Naive B cell (primary cell): ENCODE results near the gene WDR7. TPM values are rescaled to one million over a fixed set of nuclear protein-coding genes. Genes with fewer than 3 reads are reported as not detected.

ENCODE experiments used
- ATAC-seq, 2 donors: fragments of 150-1000 bp; cut with Tn5 transposase; 2 replicates each; pipeline ENCODE4 v1.10.0; 2021; ENCODE audit warnings: low read depth in 2 of 2, mild to moderate bottlenecking in 2 of 2, moderate library complexity in 2 of 2
- DNase-seq: peaks from one replicate; pipeline ENCODE4 v3.0.0; 2022
- H3K27ac Mint-ChIP-seq, 6 donors: one replicate each; pipeline ENCODE4 v1.8.0; 2020 to 2022; ENCODE audit warnings: mild to moderate bottlenecking in 6 of 6, mixed read lengths in 6 of 6, moderate library complexity in 5 of 6, inconsistent platforms in 2 of 6
- H3K27me3 Mint-ChIP-seq, 3 donors: one replicate each; pipeline ENCODE4 v1.8.0; 2021 to 2022; ENCODE audit warnings: mixed read lengths in 3 of 3, mild to moderate bottlenecking in 1 of 3
- H3K36me3 Mint-ChIP-seq, 2 donors: one replicate each; pipeline ENCODE4 v1.8.0; 2020 to 2022; ENCODE audit warnings: mixed read lengths in 2 of 2, inconsistent platforms in 1 of 2, mild to moderate bottlenecking in 1 of 2
- H3K4me1 Mint-ChIP-seq, 3 donors: one replicate each; pipeline ENCODE4 v1.8.0; 2020 to 2022; ENCODE audit warnings: mixed read lengths in 3 of 3, inconsistent platforms in 1 of 3, mild to moderate bottlenecking in 1 of 3, moderate library complexity in 1 of 3
- H3K4me3 Mint-ChIP-seq, 8 donors: one replicate each; pipeline ENCODE4 v1.8.0; 2020 to 2022; ENCODE audit warnings: mild to moderate bottlenecking in 8 of 8, mixed read lengths in 8 of 8, moderate library complexity in 8 of 8, inconsistent platforms in 2 of 8
- H3K9me3 Mint-ChIP-seq, 7 donors: one replicate each; pipeline ENCODE4 v1.8.0; 2020 to 2022; ENCODE audit warnings: mixed read lengths in 7 of 7, mild to moderate bottlenecking in 5 of 7, inconsistent platforms in 2 of 7, moderate library complexity in 1 of 7
- polyA plus RNA-seq, 6 donors: library from polyadenylated mRNA; unstranded; fragments of 300-500 nt; fragmentation: Illumina TruSeq; gene quantifications; one replicate each; pipeline ENCODE4 v1.2.3, GENCODE V29; 2021; ENCODE audit warnings: low read depth in 6 of 6

WDR7 gene
- polyA plus RNA-seq, 6 donors from 2014 or later, result 14.7 to 24.7 (median 21.6) TPM

DNA sequence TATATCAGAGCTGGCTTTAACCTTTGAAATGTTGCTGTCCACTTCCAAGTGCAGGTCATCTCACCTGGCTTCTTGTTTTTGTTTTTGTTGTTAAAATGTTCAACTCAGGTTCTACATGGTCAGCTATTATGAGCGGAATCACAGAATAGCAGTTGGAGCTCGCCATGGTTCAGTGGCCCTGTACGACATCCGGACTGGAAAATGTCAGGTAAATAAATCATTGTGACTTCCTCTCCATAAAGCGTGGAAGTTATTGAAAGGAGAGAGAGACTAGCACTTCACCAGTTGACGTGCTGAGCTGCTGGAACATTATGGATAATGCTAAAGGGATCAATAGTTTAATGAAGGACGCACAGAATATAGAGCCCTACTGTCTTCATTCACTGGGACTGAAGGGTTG, 311.2 kb downstream of the WDR7 start:
- DNase-seq (no peak), ATAC-seq (no peak)
- H3K4me3 Mint-ChIP-seq, result no peak overlapping the region
- no peaks in the 10 kb centered on the region for H3K4me1 Mint-ChIP-seq
- no peak overlapping the region for H3K27ac Mint-ChIP-seq
- peaks cover 12 to 34% of the 10 kb centered on the region in 2 donors for H3K36me3 Mint-ChIP-seq
- no peaks in the 10 kb centered on the region for H3K9me3 Mint-ChIP-seq
- no peaks in the 10 kb centered on the region for H3K27me3 Mint-ChIP-seq

DNA sequence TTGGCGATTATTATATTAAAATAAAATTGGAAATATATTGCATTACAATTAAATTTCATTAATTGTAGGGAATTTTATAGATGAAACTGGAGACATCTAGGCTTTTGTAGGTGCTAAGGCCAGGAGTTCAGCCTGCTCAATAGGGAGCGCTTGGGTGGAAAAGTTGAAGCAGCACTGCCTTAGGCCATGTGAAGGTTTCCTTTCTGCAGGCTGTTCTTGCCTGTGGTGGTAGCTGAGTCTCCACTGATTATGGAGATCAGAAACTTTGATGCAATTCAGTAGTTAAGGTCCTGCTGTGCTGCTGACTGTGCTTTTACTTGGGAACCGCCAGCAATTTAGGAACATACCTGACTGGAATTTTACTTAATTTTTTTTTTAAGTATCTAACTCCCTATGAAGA, 315.9 kb downstream of the WDR7 start:
- Mint-ChIP-seq H3K9me3 (no peaks in the 10 kb centered on the region), H3K4me3 (no peak overlapping the region), H3K4me1 (no peaks in the 10 kb centered on the region), H3K27ac (no peak overlapping the region), H3K36me3 (peaks cover 12 to 41% of the 10 kb centered on the region in 2 donors), H3K27me3 (no peaks in the 10 kb centered on the region)
- DNase-seq (no peak), ATAC-seq (no peak)

DNA sequence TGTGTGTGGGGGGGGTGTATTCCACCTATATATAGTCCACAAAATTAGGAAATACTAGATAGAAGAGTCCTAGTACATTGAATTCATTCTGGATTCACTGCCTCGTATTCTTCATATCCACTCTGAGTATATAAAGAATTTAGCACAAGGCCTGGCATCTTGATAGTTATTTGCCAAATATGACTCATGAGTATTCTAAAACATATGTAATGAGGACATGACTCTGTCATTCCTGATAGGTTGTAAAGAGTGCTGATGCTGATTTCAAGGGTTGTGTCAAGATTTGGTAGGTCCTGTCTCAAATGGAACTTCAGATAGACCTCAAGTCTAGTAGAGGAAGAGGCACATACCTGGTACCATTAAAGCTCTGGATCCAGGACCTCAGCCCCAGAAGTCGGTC, 322.3 kb downstream of the WDR7 start:
- Mint-ChIP-seq H3K36me3 (peaks cover 0 to 12% of the 10 kb centered on the region in 2 donors), H3K27ac (no peak overlapping the region), H3K27me3 (no peaks in the 10 kb centered on the region), H3K4me1 (no peaks in the 10 kb centered on the region), H3K4me3 (no peak overlapping the region), H3K9me3 (no peaks in the 10 kb centered on the region)
- ATAC-seq (no peak), DNase-seq (no peak)

- DNase-seq (no peak), ATAC-seq (no peak)
- no peaks in the 10 kb centered on the region for H3K9me3 Mint-ChIP-seq
- peak overlapping the region in 1 of 6 donors; percentile 19 for H3K27ac Mint-ChIP-seq
- H3K27me3 Mint-ChIP-seq, result no peaks in the 10 kb centered on the region
- H3K4me1 Mint-ChIP-seq, result no peaks in the 10 kb centered on the region
- no peak overlapping the region for H3K4me3 Mint-ChIP-seq
- H3K36me3 Mint-ChIP-seq, result peaks cover 0 to 14% of the 10 kb centered on the region in 2 donors
Observed at GRCh38 chr18:56974141-56974540, 323.0 kb downstream of the WDR7 start.

DNA sequence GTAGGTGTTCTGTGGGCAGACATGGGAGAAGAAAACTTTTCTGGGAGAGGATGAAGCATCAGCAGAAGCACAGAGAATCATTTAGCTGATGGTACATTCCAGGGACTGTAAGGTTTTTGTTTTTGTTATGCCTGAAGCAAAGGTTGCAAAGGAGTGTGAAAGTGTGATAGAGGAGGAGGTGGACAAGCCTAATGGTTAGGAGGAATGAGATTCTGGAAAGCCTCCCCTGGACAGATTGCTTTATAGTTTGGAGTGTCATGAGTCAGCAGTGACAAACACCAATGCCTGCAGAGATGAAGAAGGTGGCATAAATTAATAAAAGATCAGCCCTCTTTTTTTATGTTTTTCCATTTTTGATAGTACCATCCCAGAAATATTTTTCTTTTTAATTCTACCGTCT, 324.1 kb downstream of the WDR7 start:
- Mint-ChIP-seq H3K27ac (no peak overlapping the region), H3K27me3 (no peaks in the 10 kb centered on the region), H3K36me3 (peaks cover 2 to 19% of the 10 kb centered on the region in 2 donors), H3K9me3 (no peaks in the 10 kb centered on the region), H3K4me3 (no peak overlapping the region), H3K4me1 (no peaks in the 10 kb centered on the region)
- ATAC-seq (no peak), DNase-seq (no peak)

DNA sequence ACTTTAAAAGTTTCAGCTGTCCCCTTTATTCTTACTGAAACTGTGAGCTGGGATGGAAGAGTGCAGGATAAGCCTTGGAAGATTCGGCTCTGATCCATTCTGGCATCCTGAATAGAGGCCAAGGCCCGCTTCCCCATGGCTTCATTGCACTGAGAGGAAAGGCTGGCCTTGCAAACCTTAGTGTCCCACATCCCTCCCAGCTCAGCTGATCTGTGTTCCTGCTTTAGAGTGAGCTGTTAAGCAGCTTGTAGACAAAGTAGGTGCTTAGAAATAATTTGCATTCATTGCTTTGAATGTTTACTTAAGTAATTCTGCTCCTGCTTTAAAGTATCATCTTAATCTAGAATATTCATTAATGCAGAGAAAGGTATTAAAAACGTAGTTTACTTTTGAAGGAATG, 326.1 kb downstream of the WDR7 start:
- H3K27me3 Mint-ChIP-seq, result no peaks in the 10 kb centered on the region
- DNase-seq (no peak), ATAC-seq (no peak)
- peaks cover 0 to 14% (median 0%) of the 10 kb centered on the region in 3 donors for H3K4me1 Mint-ChIP-seq
- no peak overlapping the region for H3K4me3 Mint-ChIP-seq
- peaks cover 5 to 20% of the 10 kb centered on the region in 2 donors for H3K36me3 Mint-ChIP-seq
- H3K27ac Mint-ChIP-seq, result no peak overlapping the region
- peaks cover 0 to 3% (median 0%) of the 10 kb centered on the region in 7 donors for H3K9me3 Mint-ChIP-seq

DNA sequence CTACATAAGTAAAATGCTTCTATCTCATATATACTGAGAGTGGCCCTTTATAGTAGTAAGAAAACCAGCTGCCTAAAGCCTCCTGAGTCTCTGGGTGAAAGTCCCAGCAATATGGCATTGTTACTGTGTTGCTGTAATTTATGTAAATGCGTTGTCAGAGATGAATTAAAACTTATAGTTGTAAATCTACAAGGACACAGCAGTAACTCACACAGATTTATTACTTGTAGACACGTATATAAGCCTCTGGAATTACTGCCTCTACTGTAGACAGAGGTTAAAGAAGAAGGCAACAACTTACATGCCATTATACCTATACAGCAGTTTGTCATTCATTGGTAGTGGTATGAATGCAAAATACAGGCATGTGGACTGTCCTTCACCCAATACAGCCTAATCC, 326.6 kb downstream of the WDR7 start:
- no peak for ATAC-seq
- peaks cover 0 to 14% (median 3%) of the 10 kb centered on the region in 3 donors for H3K4me1 Mint-ChIP-seq
- H3K4me3 Mint-ChIP-seq, result no peak overlapping the region
- H3K9me3 Mint-ChIP-seq, result peaks cover 0 to 3% (median 0%) of the 10 kb centered on the region in 7 donors
- DNase-seq, result no peak
- peaks cover 5 to 19% of the 10 kb centered on the region in 2 donors for H3K36me3 Mint-ChIP-seq
- no peaks in the 10 kb centered on the region for H3K27me3 Mint-ChIP-seq
- no peak overlapping the region for H3K27ac Mint-ChIP-seq

GRCh38 chr18:56980151-56980550, 329.0 kb downstream of the WDR7 start:
- no peaks in the 10 kb centered on the region for H3K27me3 Mint-ChIP-seq
- ATAC-seq (no peak), DNase-seq (no peak)
- H3K4me1 Mint-ChIP-seq, result peaks cover 0 to 14% (median 5%) of the 10 kb centered on the region in 3 donors
- no peak overlapping the region for H3K27ac Mint-ChIP-seq
- peaks cover 5 to 13% of the 10 kb centered on the region in 2 donors for H3K36me3 Mint-ChIP-seq
- H3K9me3 Mint-ChIP-seq, result peaks cover 0 to 3% (median 0%) of the 10 kb centered on the region in 7 donors
- peak overlapping the region in 1 of 8 donors; percentile 51 for H3K4me3 Mint-ChIP-seq

DNA sequence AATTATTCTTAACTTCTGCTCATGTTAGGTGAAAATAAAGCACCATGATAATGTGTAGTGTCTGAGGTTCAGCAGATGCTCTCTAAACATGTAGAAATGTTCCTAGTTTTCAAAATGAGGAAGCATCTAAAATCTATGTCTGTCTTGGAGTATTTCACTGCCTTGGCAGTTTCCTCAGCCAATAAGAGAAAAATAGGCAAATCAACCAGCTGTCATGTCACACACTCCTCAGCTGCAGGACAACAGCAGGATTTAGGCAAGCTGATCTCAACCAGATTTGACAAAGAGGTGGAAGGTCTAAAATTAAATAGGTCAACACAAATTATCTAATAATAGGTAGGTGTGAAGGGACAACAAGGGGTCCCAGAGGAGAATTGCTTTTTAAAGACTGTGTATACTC, 331.6 kb downstream of the WDR7 start:
- no peak for DNase-seq
- no peak overlapping the region for H3K4me3 Mint-ChIP-seq
- no peak overlapping the region for H3K27ac Mint-ChIP-seq

GRCh38 chr18:56983275-56983992, 332.3 kb downstream of the WDR7 start:
- DNase-seq, result no peak
- Mint-ChIP-seq H3K27ac (no peak overlapping the region), H3K36me3 (peaks cover 5 to 13% of the 10 kb centered on the region in 2 donors), H3K4me1 (peaks cover 0 to 14% (median 5%) of the 10 kb centered on the region in 3 donors), H3K9me3 (peaks cover 0 to 3% (median 0%) of the 10 kb centered on the region in 7 donors), H3K27me3 (no peaks in the 10 kb centered on the region), H3K4me3 (no peak overlapping the region)
- ATAC-seq, result no peak

More for the DNA sequence above, 331.6 kb downstream of the WDR7 start:
- H3K4me1 Mint-ChIP-seq, result peaks cover 0 to 14% (median 5%) of the 10 kb centered on the region in 3 donors
- H3K36me3 Mint-ChIP-seq, result peaks cover 5 to 13% of the 10 kb centered on the region in 2 donors
- ATAC-seq, result peak; percentile 16 to 18
- peaks cover 0 to 3% (median 0%) of the 10 kb centered on the region in 7 donors for H3K9me3 Mint-ChIP-seq
- no peaks in the 10 kb centered on the region for H3K27me3 Mint-ChIP-seq

- Mint-ChIP-seq H3K4me3 (no peak overlapping the region), H3K4me1 (peaks cover 0 to 14% (median 5%) of the 10 kb centered on the region in 3 donors), H3K27ac (no peak overlapping the region), H3K27me3 (no peaks in the 10 kb centered on the region), H3K36me3 (peaks cover 5 to 10% of the 10 kb centered on the region in 2 donors), H3K9me3 (peaks cover 0 to 3% (median 0%) of the 10 kb centered on the region in 7 donors)
- ATAC-seq, result no peak
- no peak for DNase-seq
Observed at GRCh38 chr18:56984731-56985130, 333.6 kb downstream of the WDR7 start.

- Mint-ChIP-seq H3K36me3 (peaks cover 9 to 13% of the 10 kb centered on the region in 2 donors), H3K4me1 (peaks cover 0 to 5% (median 0%) of the 10 kb centered on the region in 3 donors), H3K27ac (no peak overlapping the region), H3K27me3 (no peaks in the 10 kb centered on the region), H3K4me3 (no peak overlapping the region), H3K9me3 (peaks cover 0 to 5% (median 3%) of the 10 kb centered on the region in 7 donors)
- DNase-seq (no peak), ATAC-seq (no peak)
Observed at GRCh38 chr18:56986829-56987228, 335.7 kb downstream of the WDR7 start.

DNA sequence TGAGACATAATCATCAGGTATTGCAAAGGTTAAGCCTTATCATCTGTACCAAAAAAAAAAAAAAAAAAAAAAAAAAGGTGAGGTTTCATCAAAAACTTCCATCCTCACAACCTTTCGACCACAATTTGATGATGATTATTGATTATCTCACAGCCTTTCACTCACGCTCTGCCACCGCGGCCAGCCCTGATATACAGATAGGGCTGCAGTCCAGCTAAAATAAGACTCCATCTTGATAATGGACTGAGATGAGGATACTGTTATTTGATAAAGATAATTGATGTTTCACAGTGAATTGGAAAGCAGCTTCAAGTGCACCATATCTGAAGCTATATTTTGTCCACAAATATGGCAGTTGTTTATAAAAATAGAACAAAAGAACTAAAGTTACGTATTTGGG, 336.1 kb downstream of the WDR7 start:
- peaks cover 0 to 5% (median 3%) of the 10 kb centered on the region in 7 donors for H3K9me3 Mint-ChIP-seq
- no peak for DNase-seq
- H3K27me3 Mint-ChIP-seq, result no peaks in the 10 kb centered on the region
- no peak overlapping the region for H3K4me3 Mint-ChIP-seq
- peak overlapping the region in 2 of 6 donors; percentile 47 to 71 for H3K27ac Mint-ChIP-seq
- H3K36me3 Mint-ChIP-seq, result peaks cover 9 to 13% of the 10 kb centered on the region in 2 donors
- no peak for ATAC-seq
- H3K4me1 Mint-ChIP-seq, result peaks cover 0 to 5% (median 0%) of the 10 kb centered on the region in 3 donors

DNA sequence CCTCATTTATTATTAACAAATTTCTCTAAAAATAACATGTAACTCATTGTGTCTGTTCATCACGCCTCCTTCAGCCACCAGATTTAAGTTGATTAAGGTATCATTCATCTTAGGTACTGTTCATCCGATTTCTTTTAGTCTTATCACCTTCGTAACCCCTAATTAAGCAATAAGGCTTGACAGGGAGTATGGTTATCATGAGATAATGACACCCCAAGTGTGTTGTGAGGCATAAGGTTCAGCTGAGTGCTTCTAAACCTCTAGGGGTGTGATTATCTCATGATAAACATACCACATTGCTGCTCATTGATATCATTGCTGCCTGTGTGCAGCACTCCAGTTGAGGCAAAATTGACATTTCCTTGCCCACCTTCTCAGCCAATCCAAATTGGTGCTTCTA, 336.9 kb downstream of the WDR7 start:
- H3K27ac Mint-ChIP-seq, result no peak overlapping the region
- H3K4me3 Mint-ChIP-seq, result no peak overlapping the region
- no peak for ATAC-seq
- H3K36me3 Mint-ChIP-seq, result peaks cover 9 to 13% of the 10 kb centered on the region in 2 donors
- peaks cover 0 to 5% (median 3%) of the 10 kb centered on the region in 7 donors for H3K9me3 Mint-ChIP-seq
- no peaks in the 10 kb centered on the region for H3K4me1 Mint-ChIP-seq
- H3K27me3 Mint-ChIP-seq, result no peaks in the 10 kb centered on the region
- DNase-seq, result no peak
